Activated B cell treated with CpG ODN at 0.5 μM for 24 hours (primary cell): Measurements from ENCODE around the gene XYLT1. TPM values are rescaled to one million over a fixed set of nuclear protein-coding genes. Genes with fewer than 3 reads are reported as not detected.

Experiments used
- ATAC-seq: fragments of 200-7000 bp; cut with Tn5 transposase; one replicate; pipeline ENCODE4 v1.10.0; 2021; ENCODE audit warnings: low read depth, mild to moderate bottlenecking, moderate library complexity
- CTCF ChIA-PET: fragments of 350-600 bp; sonication (Branson Sonifier 250); formaldehyde crosslinking; loops from one replicate; lab custom pipeline; 2021; ENCODE audit warnings: antibody characterized with exemption; lab: Charles Lee
- POLR2A ChIA-PET: fragments of 350-600 bp; sonication (Branson Sonifier 250); formaldehyde crosslinking; loops from one replicate; lab custom pipeline; 2021; ENCODE audit warnings: antibody characterized with exemption; lab: Charles Lee
- DNase-seq: peaks from one replicate; pipeline ENCODE4 v3.0.0; 2022
- H3K27ac Mint-ChIP-seq: one replicate; pipeline ENCODE4 v1.8.0; 2020; ENCODE audit warnings: mixed read lengths
- H3K27me3 Mint-ChIP-seq: one replicate; pipeline ENCODE4 v1.8.0; 2021; ENCODE audit warnings: mixed read lengths
- H3K36me3 Mint-ChIP-seq: one replicate; pipeline ENCODE4 v1.8.0; 2021; ENCODE audit warnings: low read depth, mixed read lengths
- H3K4me1 Mint-ChIP-seq: one replicate; pipeline ENCODE4 v1.8.0; 2021; ENCODE audit warnings: mixed read lengths
- H3K4me3 Mint-ChIP-seq: one replicate; pipeline ENCODE4 v1.8.0; 2020; ENCODE audit warnings: mild to moderate bottlenecking, mixed read lengths
- H3K9me3 Mint-ChIP-seq: one replicate; pipeline ENCODE4 v1.8.0; 2020; ENCODE audit warnings: mixed read lengths
- intact Hi-C: fragments of 100-400 bp; cut with micrococcal nuclease; formaldehyde crosslinking; loops from one replicate; pipeline ENCODE4 v1.15.1; 2024
- total RNA-seq: library from RNA; stranded (reverse); gene quantifications from 2 replicates; pipeline ENCODE4 v1.2.3, GENCODE V29; 2022
- TF ChIP-seq, protein P1 (sequence below): fragments of 200-600 bp; IDR thresholded peaks from one replicate; pipeline ENCODE4 v1.8.0; 2022; ENCODE audit warnings: antibody characterized with exemption, mild to moderate bottlenecking

The XYLT1 gene
- total RNA-seq, 1 donor from 2014 or later = 17.0 TPM

DNA sequence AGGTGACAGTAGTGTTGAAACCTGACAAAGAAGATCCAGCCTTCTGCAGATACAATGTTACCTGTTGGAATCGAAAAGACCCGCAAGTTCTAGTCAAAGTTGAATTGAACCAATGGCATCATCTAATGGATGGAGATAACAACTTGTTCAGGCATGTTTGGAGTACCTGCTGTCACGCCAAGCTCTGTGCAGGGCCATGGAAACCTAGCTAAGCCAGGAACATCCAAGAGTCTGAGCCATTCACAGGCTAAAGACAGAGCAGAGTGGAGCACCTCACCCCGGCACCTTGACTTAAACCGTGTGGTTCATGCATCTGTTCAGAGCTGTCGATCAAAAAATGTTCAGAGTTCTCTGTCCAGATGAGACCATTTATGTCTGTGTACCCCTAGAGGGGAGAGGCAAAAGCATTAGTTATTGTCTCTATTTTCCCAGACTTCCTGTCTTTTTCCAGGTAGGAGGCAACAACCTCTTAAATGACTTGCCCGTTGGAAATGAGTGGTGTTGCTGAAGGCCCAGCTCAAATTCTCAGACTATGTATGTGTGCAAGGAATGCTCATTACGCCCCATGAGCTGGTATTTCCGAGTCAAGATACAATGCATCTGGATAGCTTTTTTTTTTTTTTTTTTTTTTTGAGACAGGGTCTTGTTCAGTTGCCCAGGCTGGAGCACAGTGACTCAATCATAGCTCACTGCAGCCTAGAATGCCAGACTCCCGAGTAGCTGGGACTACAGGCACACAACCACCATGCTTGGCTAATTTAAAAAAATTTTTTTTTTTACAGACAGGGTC lies 44.9 kb upstream of the XYLT1 start:
- no peak overlapping the region for H3K4me3 Mint-ChIP-seq
- intact Hi-C loops = no loop called here
- no peaks in the 10 kb centered on the region for H3K9me3 Mint-ChIP-seq
- ChIA-PET POLR2A (no interaction called here), CTCF (no interaction called here)
- H3K4me1 Mint-ChIP-seq = no peaks in the 10 kb centered on the region
- peaks cover 26% of the 10 kb centered on the region for H3K27me3 Mint-ChIP-seq
- ATAC-seq (no peak), DNase-seq (no peak)
- H3K27ac Mint-ChIP-seq = no peak overlapping the region
- no peaks in the 10 kb centered on the region for H3K36me3 Mint-ChIP-seq
- TF ChIP-seq, protein P1, sequence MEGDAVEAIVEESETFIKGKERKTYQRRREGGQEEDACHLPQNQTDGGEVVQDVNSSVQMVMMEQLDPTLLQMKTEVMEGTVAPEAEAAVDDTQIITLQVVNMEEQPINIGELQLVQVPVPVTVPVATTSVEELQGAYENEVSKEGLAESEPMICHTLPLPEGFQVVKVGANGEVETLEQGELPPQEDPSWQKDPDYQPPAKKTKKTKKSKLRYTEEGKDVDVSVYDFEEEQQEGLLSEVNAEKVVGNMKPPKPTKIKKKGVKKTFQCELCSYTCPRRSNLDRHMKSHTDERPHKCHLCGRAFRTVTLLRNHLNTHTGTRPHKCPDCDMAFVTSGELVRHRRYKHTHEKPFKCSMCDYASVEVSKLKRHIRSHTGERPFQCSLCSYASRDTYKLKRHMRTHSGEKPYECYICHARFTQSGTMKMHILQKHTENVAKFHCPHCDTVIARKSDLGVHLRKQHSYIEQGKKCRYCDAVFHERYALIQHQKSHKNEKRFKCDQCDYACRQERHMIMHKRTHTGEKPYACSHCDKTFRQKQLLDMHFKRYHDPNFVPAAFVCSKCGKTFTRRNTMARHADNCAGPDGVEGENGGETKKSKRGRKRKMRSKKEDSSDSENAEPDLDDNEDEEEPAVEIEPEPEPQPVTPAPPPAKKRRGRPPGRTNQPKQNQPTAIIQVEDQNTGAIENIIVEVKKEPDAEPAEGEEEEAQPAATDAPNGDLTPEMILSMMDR = no peak

DNA sequence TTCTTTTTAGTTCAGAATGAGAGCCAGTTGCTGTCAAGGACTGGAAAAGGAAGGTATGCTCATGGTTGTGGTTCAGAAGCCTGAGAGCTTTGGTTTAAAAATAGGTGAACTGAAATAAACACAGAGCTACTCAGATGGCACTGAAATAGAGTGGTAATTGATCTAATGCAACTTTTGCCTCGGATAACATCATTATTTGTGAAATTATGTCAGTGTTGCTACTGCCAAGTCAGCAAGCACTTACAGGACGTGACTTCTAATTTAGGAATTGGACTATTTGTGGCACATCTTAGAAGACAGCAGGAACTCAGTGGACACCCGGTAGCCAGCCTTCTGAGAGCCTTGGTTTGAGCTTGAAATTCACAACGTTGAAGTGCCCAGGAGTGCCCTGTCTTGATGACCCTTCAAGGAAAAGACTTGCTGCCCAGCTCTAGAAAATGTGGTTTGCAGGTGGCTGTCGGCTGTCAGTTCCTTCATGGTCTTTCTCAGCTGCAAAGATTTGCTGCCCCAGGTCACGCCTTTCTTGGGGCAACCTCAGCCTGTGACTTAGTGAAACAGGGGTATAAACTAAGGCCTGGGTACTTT lies 42.0 kb upstream of the XYLT1 start:
- intact Hi-C loops = no loop called here
- Mint-ChIP-seq H3K4me3 (no peak overlapping the region), H3K27ac (no peak overlapping the region), H3K36me3 (no peaks in the 10 kb centered on the region), H3K9me3 (peaks cover 10% of the 10 kb centered on the region), H3K27me3 (peaks cover 21% of the 10 kb centered on the region), H3K4me1 (no peaks in the 10 kb centered on the region)
- no peak for DNase-seq
- TF ChIP-seq, protein P1 = no peak
- CTCF ChIA-PET = interaction anchor here (1.0 kb wide), 1 partner anchor 67 kb away, joined by 3 read pairs; no protein-coding TSS in a partner anchor
- POLR2A ChIA-PET = no interaction called here
- no peak for ATAC-seq

DNA sequence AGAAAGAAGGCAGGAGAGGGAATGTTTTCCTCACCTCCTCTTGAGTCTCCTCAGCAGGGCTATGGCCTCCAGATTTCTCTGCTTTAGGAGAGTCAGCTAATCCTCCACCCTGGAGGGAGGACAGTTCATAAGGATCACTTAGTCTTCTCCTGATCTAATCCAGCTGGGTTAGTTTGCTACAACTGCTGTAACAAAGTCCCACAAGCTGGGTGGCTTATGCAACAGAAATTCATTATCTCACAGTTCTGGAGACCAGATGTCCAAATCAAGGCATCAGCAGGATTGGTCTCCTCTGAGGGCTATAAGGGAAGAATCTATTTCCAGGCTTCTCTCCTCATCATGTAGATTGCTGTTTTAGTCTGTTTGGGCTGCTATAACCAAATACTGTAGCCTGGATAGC lies 40.6 kb upstream of the XYLT1 start:
- H3K36me3 Mint-ChIP-seq = no peaks in the 10 kb centered on the region
- TF ChIP-seq, protein P1 = no peak
- intact Hi-C loops = no loop called here
- H3K4me3 Mint-ChIP-seq = no peak overlapping the region
- CTCF ChIA-PET = no interaction called here
- peaks cover 10% of the 10 kb centered on the region for H3K9me3 Mint-ChIP-seq
- no peaks in the 10 kb centered on the region for H3K4me1 Mint-ChIP-seq
- POLR2A ChIA-PET = no interaction called here
- no peak overlapping the region for H3K27ac Mint-ChIP-seq
- DNase-seq (no peak), ATAC-seq (no peak)
- peaks cover 21% of the 10 kb centered on the region for H3K27me3 Mint-ChIP-seq

DNA sequence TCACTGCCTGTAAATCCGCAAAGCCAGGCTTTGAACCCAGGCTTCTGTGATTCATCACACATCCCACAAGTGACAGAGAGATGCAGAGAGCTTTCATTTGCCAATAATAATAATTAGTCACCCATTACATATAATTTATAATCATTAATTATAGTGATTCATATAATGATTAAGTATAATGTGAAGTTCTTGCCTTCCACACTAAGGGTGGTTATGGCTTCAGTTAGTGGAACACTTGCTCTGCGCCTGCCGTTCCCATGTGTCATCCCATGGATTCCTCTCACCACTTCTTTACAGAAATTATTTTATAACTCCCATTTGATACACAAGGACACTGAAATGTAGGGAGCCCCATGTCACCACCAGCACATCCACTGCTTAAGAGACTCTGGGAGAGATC lies 39.8 kb upstream of the XYLT1 start:
- Mint-ChIP-seq H3K4me3 (no peak overlapping the region), H3K9me3 (peaks cover 10% of the 10 kb centered on the region), H3K36me3 (no peaks in the 10 kb centered on the region), H3K4me1 (no peaks in the 10 kb centered on the region), H3K27ac (no peak overlapping the region), H3K27me3 (peaks cover 21% of the 10 kb centered on the region)
- CTCF ChIA-PET = no interaction called here
- intact Hi-C loops = no loop called here
- ATAC-seq (no peak), DNase-seq (no peak)
- POLR2A ChIA-PET = no interaction called here
- TF ChIP-seq, protein P1 = no peak

DNA sequence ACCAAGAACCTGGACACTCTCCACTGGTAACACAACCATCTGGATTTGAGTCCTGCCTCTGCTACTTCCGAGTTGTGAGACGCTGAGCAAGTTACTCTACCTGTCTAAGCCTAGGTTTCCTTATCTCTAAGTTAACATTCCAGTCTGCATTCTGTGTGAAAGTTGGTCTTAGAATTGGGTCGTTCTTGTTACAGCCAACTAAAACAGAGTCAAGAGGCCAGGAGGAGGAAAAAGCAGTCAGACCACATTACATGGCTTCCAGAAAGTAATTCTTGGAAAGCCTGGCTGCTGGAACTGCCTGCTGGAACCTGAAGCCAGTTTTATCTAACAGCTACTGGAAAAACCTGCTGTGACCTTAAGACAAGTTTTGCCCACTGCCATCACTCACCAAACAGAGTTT lies 38.4 kb upstream of the XYLT1 start:
- H3K4me1 Mint-ChIP-seq = no peaks in the 10 kb centered on the region
- H3K4me3 Mint-ChIP-seq = no peak overlapping the region
- no peaks in the 10 kb centered on the region for H3K36me3 Mint-ChIP-seq
- intact Hi-C loops = no loop called here
- ChIA-PET POLR2A (no interaction called here), CTCF (no interaction called here)
- ATAC-seq (no peak), DNase-seq (no peak)
- H3K9me3 Mint-ChIP-seq = peaks cover 10% of the 10 kb centered on the region
- H3K27ac Mint-ChIP-seq = no peak overlapping the region
- TF ChIP-seq, protein P1 = no peak
- H3K27me3 Mint-ChIP-seq = peaks cover 12% of the 10 kb centered on the region
